ENCODE measurements around the gene AUP1.

Gene AUP1

DNA sequence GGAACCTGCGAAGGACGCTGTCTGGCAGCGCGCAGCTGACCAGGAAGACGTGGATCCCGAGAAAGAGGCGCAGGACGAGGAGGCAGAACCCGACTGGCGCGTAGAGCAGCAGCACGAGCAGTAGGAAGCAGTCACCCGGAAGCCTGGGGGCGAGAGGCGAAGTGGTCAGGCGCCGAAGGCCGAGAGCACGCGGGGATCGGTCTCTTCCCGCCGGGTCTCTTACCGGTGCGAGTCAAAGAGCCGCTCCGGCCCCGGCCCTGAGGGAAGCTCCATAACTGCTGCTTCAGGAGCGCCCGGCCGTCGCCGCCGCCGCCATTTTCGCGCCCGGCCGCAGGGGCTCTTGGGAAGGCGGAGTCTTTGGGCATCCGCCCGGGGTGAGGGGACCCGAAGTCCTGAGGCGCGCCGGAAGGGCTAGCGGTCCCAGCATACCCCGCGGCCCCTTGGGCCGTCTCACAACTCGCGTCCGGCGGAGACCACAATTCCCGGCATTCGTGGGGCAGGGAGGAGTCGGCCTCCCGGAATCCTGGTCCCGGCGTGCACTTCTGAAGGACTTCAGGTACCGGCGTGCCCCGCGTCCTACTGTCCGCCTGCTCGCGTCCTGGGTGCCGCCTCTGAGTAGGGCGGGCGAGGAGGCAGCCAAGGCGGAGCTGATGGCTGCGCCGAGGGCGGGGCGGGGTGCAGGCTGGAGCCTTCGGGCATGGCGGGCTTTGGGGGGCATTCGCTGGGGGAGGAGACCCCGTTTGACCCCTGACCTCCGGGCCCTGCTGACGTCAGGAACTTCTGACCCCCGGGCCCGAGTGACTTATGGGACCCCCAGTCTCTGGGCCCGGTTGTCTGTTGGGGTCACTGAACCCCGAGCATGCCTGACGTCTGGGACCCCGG lies at the start of gene AUP1, which contains the start of gene HTRA2:
Gene AUP1, minus strand, starts transcription at position 350 of the 882 bp plus-strand sequence. Its CDS starts 77 bp downstream, at position 273.
Gene HTRA2, plus strand, starts transcription at position 577 of the 882 bp plus-strand sequence. Its CDS starts 74 bp downstream, at position 651.
- peak within 1 kb of the TSS; percentile 92 for H3K4me3 ChIP-seq (ENCODE audit: control insufficient read depth, low read depth, low read length)
- TF ChIP-seq, protein P1, sequence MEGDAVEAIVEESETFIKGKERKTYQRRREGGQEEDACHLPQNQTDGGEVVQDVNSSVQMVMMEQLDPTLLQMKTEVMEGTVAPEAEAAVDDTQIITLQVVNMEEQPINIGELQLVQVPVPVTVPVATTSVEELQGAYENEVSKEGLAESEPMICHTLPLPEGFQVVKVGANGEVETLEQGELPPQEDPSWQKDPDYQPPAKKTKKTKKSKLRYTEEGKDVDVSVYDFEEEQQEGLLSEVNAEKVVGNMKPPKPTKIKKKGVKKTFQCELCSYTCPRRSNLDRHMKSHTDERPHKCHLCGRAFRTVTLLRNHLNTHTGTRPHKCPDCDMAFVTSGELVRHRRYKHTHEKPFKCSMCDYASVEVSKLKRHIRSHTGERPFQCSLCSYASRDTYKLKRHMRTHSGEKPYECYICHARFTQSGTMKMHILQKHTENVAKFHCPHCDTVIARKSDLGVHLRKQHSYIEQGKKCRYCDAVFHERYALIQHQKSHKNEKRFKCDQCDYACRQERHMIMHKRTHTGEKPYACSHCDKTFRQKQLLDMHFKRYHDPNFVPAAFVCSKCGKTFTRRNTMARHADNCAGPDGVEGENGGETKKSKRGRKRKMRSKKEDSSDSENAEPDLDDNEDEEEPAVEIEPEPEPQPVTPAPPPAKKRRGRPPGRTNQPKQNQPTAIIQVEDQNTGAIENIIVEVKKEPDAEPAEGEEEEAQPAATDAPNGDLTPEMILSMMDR (IDR thresholded peaks at IDR 0.05; ENCODE audit: control insufficient read depth, insufficient read depth, low read depth, low read length, missing control alignments), result no peak
- DNase-seq (ENCODE audit: low read depth), result peak; percentile 96

GRCh38 chr2:74578408-74578807 lies 48.9 kb upstream of the AUP1 start:
- no peak for DNase-seq (ENCODE audit: low read depth)
- H3K4me3 ChIP-seq (ENCODE audit: control insufficient read depth, low read depth, low read length), result no peak overlapping the region
- TF ChIP-seq, protein P1 (IDR thresholded peaks at IDR 0.05; ENCODE audit: control insufficient read depth, insufficient read depth, low read depth, low read length, missing control alignments), result no peak

DNA sequence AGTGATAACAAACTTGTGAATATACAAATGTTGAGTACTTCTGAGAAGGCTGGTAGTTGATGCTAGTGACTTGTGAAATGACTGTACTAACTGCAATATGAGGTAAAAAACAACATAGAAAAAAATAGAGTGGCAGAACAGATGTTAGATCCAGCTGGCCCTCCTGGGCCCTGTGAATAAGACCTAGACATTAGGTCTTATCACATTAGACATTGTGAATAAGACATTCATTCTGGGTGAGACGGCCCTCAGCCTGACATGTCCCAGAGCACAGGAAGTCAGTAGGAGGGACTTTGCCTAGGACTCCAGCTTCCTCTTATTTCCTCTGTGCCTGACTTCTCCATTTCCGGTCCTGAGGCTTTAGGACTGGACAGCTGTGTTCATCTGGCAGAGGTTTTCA lies 47.9 kb upstream of the AUP1 start:
- no peak for DNase-seq (ENCODE audit: low read depth)
- H3K4me3 ChIP-seq (ENCODE audit: control insufficient read depth, low read depth, low read length), result no peak overlapping the region

GRCh38 chr2:74576863-74577229 lies 47.3 kb upstream of the AUP1 start:
- DNase-seq (ENCODE audit: low read depth), result peak; percentile 87
- no peak overlapping the region for H3K4me3 ChIP-seq (ENCODE audit: control insufficient read depth, low read depth, low read length)
- TF ChIP-seq, protein P1 (IDR thresholded peaks at IDR 0.05; ENCODE audit: control insufficient read depth, insufficient read depth, low read depth, low read length, missing control alignments), result peak; percentile 46

More for the DNA sequence above, 47.9 kb upstream of the AUP1 start:
- TF ChIP-seq, protein P1 (IDR thresholded peaks at IDR 0.05; ENCODE audit: control insufficient read depth, insufficient read depth, low read depth, low read length, missing control alignments), result no peak

- TF ChIP-seq, protein P1 (IDR thresholded peaks at IDR 0.05; ENCODE audit: control insufficient read depth, insufficient read depth, low read depth, low read length, missing control alignments), result no peak
- no peak for DNase-seq (ENCODE audit: low read depth)
- H3K4me3 ChIP-seq (ENCODE audit: control insufficient read depth, low read depth, low read length), result no peak overlapping the region
These were observed 46.8 kb upstream of the AUP1 start for GRCh38 chr2:74576211-74576862.

- no peak overlapping the region for H3K4me3 ChIP-seq (ENCODE audit: control insufficient read depth, low read depth, low read length)
- no peak for DNase-seq (ENCODE audit: low read depth)
- TF ChIP-seq, protein P1 (IDR thresholded peaks at IDR 0.05; ENCODE audit: control insufficient read depth, insufficient read depth, low read depth, low read length, missing control alignments), result no peak
These were observed 45.8 kb upstream of the AUP1 start for GRCh38 chr2:74575320-74575719.
